GM23338 (cell line): ENCODE data around the gene PASD1. TPM values are rescaled to one million over a fixed set of nuclear protein-coding genes. Genes with fewer than 3 reads are reported as not detected.

Experiments
- ATAC-seq: fragments of 200-7000 bp; cut with Tn5 transposase; 3 replicates; pipeline ENCODE4 v1.9.1; 2020
- DNase-seq: peaks from one replicate; pipeline ENCODE4 v3.0.0-alpha.2; 2015; ENCODE audit warnings: low spot score
- H2AFZ ChIP-seq: fragments of 200-600 bp; sonication (generic); 2 replicates; pipeline ENCODE4 v1.8.0; 2016; ENCODE audit warnings: antibody characterized with exemption, mild to moderate bottlenecking, moderate library complexity
- H3F3A ChIP-seq: fragments of 200-600 bp; sonication (generic); replicated peaks from 2 replicates; pipeline ENCODE4 v1.8.0; 2017; ENCODE audit warnings: antibody characterized with exemption, mixed run types, low read depth
- H3K27ac ChIP-seq: fragments of 200-600 bp; sonication (generic); 2 replicates; pipeline ENCODE4 v1.6.1; 2016; ENCODE audit warnings: low read depth
- H3K27me3 ChIP-seq: fragments of 200-600 bp; sonication (generic); 2 replicates; pipeline ENCODE4 v1.8.0; 2016; ENCODE audit warnings: mild to moderate bottlenecking, mixed run types, moderate library complexity; ENCODE audit not compliant: insufficient read depth
- H3K36me3 ChIP-seq: fragments of 200-600 bp; sonication (generic); 2 replicates; pipeline ENCODE4 v1.8.0; 2016; ENCODE audit warnings: mild to moderate bottlenecking; ENCODE audit not compliant: insufficient read depth
- H3K4me1 ChIP-seq: fragments of 200-600 bp; sonication (generic); 2 replicates; pipeline ENCODE4 v1.8.0; 2016; ENCODE audit warnings: mild to moderate bottlenecking, moderate library complexity; ENCODE audit not compliant: insufficient read depth
- H3K4me2 ChIP-seq: fragments of 200-600 bp; sonication (generic); 2 replicates; pipeline ENCODE4 v1.7.1; 2017; ENCODE audit warnings: mixed run types
- H3K4me3 ChIP-seq: fragments of 200-600 bp; sonication (generic); 2 replicates; pipeline ENCODE4 v1.6.1; 2016; ENCODE audit warnings: mixed run types
- H3K79me2 ChIP-seq: fragments of 200-600 bp; sonication (generic); replicated peaks from 2 replicates; pipeline ENCODE4 v1.8.0; 2017; ENCODE audit warnings: mild to moderate bottlenecking; ENCODE audit not compliant: insufficient read depth
- H3K9me2 ChIP-seq: fragments of 200-600 bp; sonication (generic); 2 replicates; pipeline ENCODE4 v1.8.0; 2017; ENCODE audit not compliant: insufficient read depth
- H4K20me1 ChIP-seq: fragments of 200-600 bp; sonication (generic); replicated peaks from 2 replicates; pipeline ENCODE4 v1.8.0; 2017; ENCODE audit warnings: mild to moderate bottlenecking; ENCODE audit not compliant: insufficient read depth
- H3K27ac Mint-ChIP-seq: 2 replicates; pipeline ENCODE4 v1.8.0; 2020; ENCODE audit warnings: inconsistent platforms, mild to moderate bottlenecking, moderate library complexity, mixed read lengths
- H3K27me3 Mint-ChIP-seq: 3 replicates; pipeline ENCODE4 v1.8.0; 2022; ENCODE audit warnings: low read depth, mild to moderate bottlenecking, moderate library complexity, mixed read lengths, inconsistent platforms; ENCODE audit not compliant: insufficient read depth, poor library complexity
- H3K36me3 Mint-ChIP-seq: 3 replicates; pipeline ENCODE4 v1.8.0; 2021; ENCODE audit warnings: low read depth, mild to moderate bottlenecking, inconsistent platforms, moderate library complexity, mixed read lengths
- H3K4me1 Mint-ChIP-seq: 3 replicates; pipeline ENCODE4 v1.8.0; 2020; ENCODE audit warnings: mild to moderate bottlenecking, inconsistent platforms, mixed read lengths
- H3K4me3 Mint-ChIP-seq: 3 replicates; pipeline ENCODE4 v1.8.0; 2021; ENCODE audit warnings: moderate library complexity, mild to moderate bottlenecking, inconsistent platforms, mixed read lengths
- H3K9me3 Mint-ChIP-seq: 3 replicates; pipeline ENCODE4 v1.8.0; 2020; ENCODE audit warnings: moderate library complexity, mild to moderate bottlenecking, inconsistent platforms, mixed read lengths
- CREB1 ChIP-seq: fragments of 250-450 bp; sonication (Bioruptor Pico); IDR thresholded peaks from 2 replicates; pipeline ENCODE4 v1.5.0; 2020; ENCODE audit warnings: low read depth, mild to moderate bottlenecking, moderate library complexity
- CTCF ChIP-seq, 2 experiments: fragments of 200-600 bp in 1 of 2; sonication (generic) in 1 of 2; conservative IDR thresholded peaks; 2 replicates each; pipeline versions ENCODE4 v1.5.1 to v1.6.1; 2016 to 2017; ENCODE audit warnings: antibody characterized with exemption in 2 of 2, low read depth in 2 of 2, mild to moderate bottlenecking in 2 of 2, moderate library complexity in 1 of 2
- EZH2 ChIP-seq: fragments of 200-600 bp; sonication (generic); IDR thresholded peaks from one replicate; pipeline ENCODE4 v1.8.0; 2017; ENCODE audit warnings: antibody characterized with exemption, mild to moderate bottlenecking, low read depth; ENCODE audit not compliant: unreplicated experiment
- EZH2phosphoT487 ChIP-seq: fragments of 200-600 bp; sonication (generic); IDR thresholded peaks from one replicate; pipeline ENCODE4 v1.8.1; 2018; ENCODE audit warnings: antibody characterized with exemption; ENCODE audit not compliant: unreplicated experiment
- JUNB ChIP-seq: IDR thresholded peaks from one replicate; pipeline ENCODE4 v1.6.1; 2016; ENCODE audit warnings: antibody characterized with exemption; ENCODE audit not compliant: unreplicated experiment
- POLR2AphosphoS5 ChIP-seq: IDR thresholded peaks from 2 replicates; pipeline ENCODE4 v1.6.1; 2016; ENCODE audit warnings: antibody characterized with exemption, low read depth
- STAT1 ChIP-seq: IDR thresholded peaks from one replicate; pipeline ENCODE4 v1.6.1; 2016; ENCODE audit warnings: antibody characterized with exemption; ENCODE audit not compliant: unreplicated experiment
- ZNF114 ChIP-seq: fragments of 250-450 bp; sonication (Bioruptor Pico); IDR thresholded peaks from 2 replicates; pipeline ENCODE4 v1.5.0; 2020; ENCODE audit warnings: mild to moderate bottlenecking, moderate library complexity
- ZNF331 ChIP-seq: fragments of 250-450 bp; sonication (Bioruptor Pico); IDR thresholded peaks from 2 replicates; pipeline ENCODE4 v1.5.0; 2020; ENCODE audit warnings: low read depth, mild to moderate bottlenecking, moderate library complexity
- polyA plus RNA-seq: library from polyadenylated mRNA; unstranded; fragments of >200 nt; fragmentation: Nextera tagmentation; extraction: Ambion mirVana; gene quantifications from 2 replicates; pipeline ENCODE4 v1.2.1, GENCODE V29; 2016
- total RNA-seq: library from RNA; depleted of rRNA; stranded (reverse); fragments of >200 nt; shearing (Covaris generic); gene quantifications from 2 replicates; pipeline ENCODE4 v1.2.3, GENCODE V29; 2014
- TF ChIP-seq, protein P1 (sequence below): IDR thresholded peaks from one replicate; pipeline ENCODE4 v1.6.1; 2018; ENCODE audit warnings: antibody characterized with exemption; ENCODE audit not compliant: unreplicated experiment
- TF ChIP-seq, protein P2 (sequence below): IDR thresholded peaks from 2 replicates; pipeline ENCODE4 v1.6.1; 2016; ENCODE audit warnings: antibody characterized with exemption

PASD1 gene
- total and polyA plus RNA-seq, 2 experiments from 2014 or later: 0.24 TPM; not detected in 1

GRCh38 chrX:151722241-151722846, 158.9 kb downstream of the PASD1 start:
- Histone ChIP-seq H3K36me3 (no peaks in the 10 kb centered on the region), H3K4me1 (no peaks in the 10 kb centered on the region), H4K20me1 (no peaks in the 10 kb centered on the region), H3F3A (no peaks in the 10 kb centered on the region), H3K79me2 (no peaks in the 10 kb centered on the region), H3K4me3 (no peak overlapping the region), H2AFZ (peak overlapping the region; percentile 69; the same call in 1 of the 2 replicates), H3K27me3 (no peaks in the 10 kb centered on the region), H3K27ac (no peak overlapping the region), H3K4me2 (no peak overlapping the region), H3K9me2 (no peaks in the 10 kb centered on the region)
- Mint-ChIP-seq H3K9me3 (no peaks in the 10 kb centered on the region; the same call in 2 of the 3 replicates), H3K4me1 (peaks cover 7% of the 10 kb centered on the region; the same call in 2 of the 3 replicates), H3K27me3 (peaks cover 2% of the 10 kb centered on the region), H3K36me3 (no peaks in the 10 kb centered on the region), H3K27ac (no peak overlapping the region), H3K4me3 (peak overlapping the region; percentile 34; the same call in 1 of the 3 replicates)
- ATAC-seq (peak; percentile 98), DNase-seq (peak; percentile 72)
- TF ChIP-seq CTCF (conservative IDR thresholded peaks at IDR 0.05; ENCODE audit: low read depth in 2 of 2) (peak; percentile 45 to 72), CREB1 (no peak)

DNA sequence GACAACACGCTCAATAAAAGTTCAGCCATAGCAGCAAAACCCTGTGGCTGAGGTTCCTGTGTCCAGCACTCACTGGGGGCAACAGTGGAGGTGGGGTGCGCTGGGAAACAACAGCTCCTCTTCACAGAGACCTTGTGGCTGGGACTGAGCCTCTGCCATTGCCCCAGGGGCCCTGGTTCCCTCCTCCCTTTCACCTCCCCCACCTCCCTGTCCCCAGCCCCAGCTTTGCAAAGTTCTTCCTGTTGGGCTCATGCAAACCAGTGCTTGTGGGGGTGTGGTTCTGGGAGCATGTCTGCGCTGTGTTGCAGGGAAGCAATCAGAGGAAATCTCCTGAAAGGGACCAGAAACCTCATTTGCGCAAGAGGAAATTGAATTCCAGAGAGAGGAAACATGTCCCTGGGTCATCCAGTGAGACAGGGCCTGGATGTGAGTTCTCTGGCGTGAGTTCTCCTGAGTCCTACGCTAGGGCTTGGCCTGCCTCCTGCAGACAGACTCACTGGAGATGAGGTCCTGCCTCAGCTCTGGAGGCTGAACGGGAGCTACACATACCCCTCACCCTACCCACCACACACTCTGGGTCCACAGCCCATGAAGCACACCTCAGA, 159.8 kb downstream of the PASD1 start:
- Mint-ChIP-seq H3K36me3 (no peaks in the 10 kb centered on the region), H3K27ac (no peak overlapping the region), H3K4me3 (no peak overlapping the region), H3K4me1 (peaks cover 7% of the 10 kb centered on the region; the same call in 2 of the 3 replicates), H3K27me3 (peaks cover 2% of the 10 kb centered on the region), H3K9me3 (no peaks in the 10 kb centered on the region; the same call in 2 of the 3 replicates)
- Histone ChIP-seq H3K9me2 (no peaks in the 10 kb centered on the region), H3K4me2 (no peak overlapping the region), H3K4me1 (no peaks in the 10 kb centered on the region), H3K27ac (no peak overlapping the region), H3K4me3 (no peak overlapping the region), H3K27me3 (no peaks in the 10 kb centered on the region), H3F3A (no peaks in the 10 kb centered on the region), H3K36me3 (no peaks in the 10 kb centered on the region), H3K79me2 (no peaks in the 10 kb centered on the region), H2AFZ (no peak overlapping the region), H4K20me1 (no peaks in the 10 kb centered on the region)
- DNase-seq (no peak), ATAC-seq (peak; percentile 17; the same call in 2 of the 3 replicates)
- no peak for TF ChIP-seq ZNF331
- no peak for TF ChIP-seq STAT1
- TF ChIP-seq JUNB: no peak
- TF ChIP-seq POLR2AphosphoS5: no peak
- TF ChIP-seq, protein P1, sequence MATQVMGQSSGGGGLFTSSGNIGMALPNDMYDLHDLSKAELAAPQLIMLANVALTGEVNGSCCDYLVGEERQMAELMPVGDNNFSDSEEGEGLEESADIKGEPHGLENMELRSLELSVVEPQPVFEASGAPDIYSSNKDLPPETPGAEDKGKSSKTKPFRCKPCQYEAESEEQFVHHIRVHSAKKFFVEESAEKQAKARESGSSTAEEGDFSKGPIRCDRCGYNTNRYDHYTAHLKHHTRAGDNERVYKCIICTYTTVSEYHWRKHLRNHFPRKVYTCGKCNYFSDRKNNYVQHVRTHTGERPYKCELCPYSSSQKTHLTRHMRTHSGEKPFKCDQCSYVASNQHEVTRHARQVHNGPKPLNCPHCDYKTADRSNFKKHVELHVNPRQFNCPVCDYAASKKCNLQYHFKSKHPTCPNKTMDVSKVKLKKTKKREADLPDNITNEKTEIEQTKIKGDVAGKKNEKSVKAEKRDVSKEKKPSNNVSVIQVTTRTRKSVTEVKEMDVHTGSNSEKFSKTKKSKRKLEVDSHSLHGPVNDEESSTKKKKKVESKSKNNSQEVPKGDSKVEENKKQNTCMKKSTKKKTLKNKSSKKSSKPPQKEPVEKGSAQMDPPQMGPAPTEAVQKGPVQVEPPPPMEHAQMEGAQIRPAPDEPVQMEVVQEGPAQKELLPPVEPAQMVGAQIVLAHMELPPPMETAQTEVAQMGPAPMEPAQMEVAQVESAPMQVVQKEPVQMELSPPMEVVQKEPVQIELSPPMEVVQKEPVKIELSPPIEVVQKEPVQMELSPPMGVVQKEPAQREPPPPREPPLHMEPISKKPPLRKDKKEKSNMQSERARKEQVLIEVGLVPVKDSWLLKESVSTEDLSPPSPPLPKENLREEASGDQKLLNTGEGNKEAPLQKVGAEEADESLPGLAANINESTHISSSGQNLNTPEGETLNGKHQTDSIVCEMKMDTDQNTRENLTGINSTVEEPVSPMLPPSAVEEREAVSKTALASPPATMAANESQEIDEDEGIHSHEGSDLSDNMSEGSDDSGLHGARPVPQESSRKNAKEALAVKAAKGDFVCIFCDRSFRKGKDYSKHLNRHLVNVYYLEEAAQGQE: no peak
- TF ChIP-seq CTCF (conservative IDR thresholded peaks at IDR 0.05; ENCODE audit: low read depth in 2 of 2): no peak
- TF ChIP-seq ZNF114 (CRISPR knock-in tag): no peak
- TF ChIP-seq CREB1: no peak
- TF ChIP-seq EZH2: no peak
- TF ChIP-seq, protein P2, sequence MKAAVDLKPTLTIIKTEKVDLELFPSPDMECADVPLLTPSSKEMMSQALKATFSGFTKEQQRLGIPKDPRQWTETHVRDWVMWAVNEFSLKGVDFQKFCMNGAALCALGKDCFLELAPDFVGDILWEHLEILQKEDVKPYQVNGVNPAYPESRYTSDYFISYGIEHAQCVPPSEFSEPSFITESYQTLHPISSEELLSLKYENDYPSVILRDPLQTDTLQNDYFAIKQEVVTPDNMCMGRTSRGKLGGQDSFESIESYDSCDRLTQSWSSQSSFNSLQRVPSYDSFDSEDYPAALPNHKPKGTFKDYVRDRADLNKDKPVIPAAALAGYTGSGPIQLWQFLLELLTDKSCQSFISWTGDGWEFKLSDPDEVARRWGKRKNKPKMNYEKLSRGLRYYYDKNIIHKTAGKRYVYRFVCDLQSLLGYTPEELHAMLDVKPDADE: no peak
- TF ChIP-seq EZH2phosphoT487: no peak
